CD4-positive, alpha-beta T cell treated with Interleukin-4 for 4 hours (primary cell): Measurements from ENCODE around the gene SPG7.
A peak's percentile ranks its signal among the peaks of the same experiment; 100 is the strongest.
"Not testable (repeated sequence)": the region's sequence is repeated elsewhere in the genome, so short reads cannot be mapped to it uniquely, and the experiment has no call there.

Experiments
- DNase-seq: peaks from one replicate; pipeline ENCODE4 v3.0.0-alpha.2; 2020

Gene SPG7

GRCh38 chr16:89507834-89508590 lies at the start of gene SPG7:
Gene SPG7, plus strand, starts transcription at chr16:89508403. Its CDS starts 15 bp downstream, at chr16:89508418.
- peak; percentile 83 for DNase-seq

GRCh38 chr16:89458551-89458950 lies 49.7 kb upstream of the SPG7 start:
- DNase-seq: no peak

GRCh38 chr16:89458967-89459366 lies 49.2 kb upstream of the SPG7 start:
- DNase-seq: no peak

- no peak for DNase-seq
These were observed 47.6 kb upstream of the SPG7 start for GRCh38 chr16:89460556-89460955.

GRCh38 chr16:89461890-89462289 lies 46.3 kb upstream of the SPG7 start:
- not testable (repeated sequence) for DNase-seq

- DNase-seq: not testable (repeated sequence)
These were observed 45.6 kb upstream of the SPG7 start for GRCh38 chr16:89462639-89463038.

GRCh38 chr16:89463312-89463711 lies 44.9 kb upstream of the SPG7 start:
- not testable (repeated sequence) for DNase-seq

- DNase-seq: no peak
These were observed 41.3 kb upstream of the SPG7 start for GRCh38 chr16:89466920-89467319.

GRCh38 chr16:89467382-89467781 lies 40.8 kb upstream of the SPG7 start:
- no peak for DNase-seq

- no peak for DNase-seq
These were observed 35.5 kb upstream of the SPG7 start for GRCh38 chr16:89472711-89473075.

GRCh38 chr16:89473136-89473712 lies 35.0 kb upstream of the SPG7 start:
- no peak for DNase-seq

- DNase-seq: peak; percentile 40
These were observed 34.3 kb upstream of the SPG7 start for GRCh38 chr16:89473791-89474414.

- no peak for DNase-seq
These were observed 33.1 kb upstream of the SPG7 start for GRCh38 chr16:89475144-89475543.

GRCh38 chr16:89476379-89476778 lies 31.8 kb upstream of the SPG7 start:
- no peak for DNase-seq

GRCh38 chr16:89476811-89477261 lies 31.4 kb upstream of the SPG7 start:
- DNase-seq: no peak

GRCh38 chr16:89478576-89479221 lies 29.5 kb upstream of the SPG7 start:
- no peak for DNase-seq

- DNase-seq: no peak
These were observed 26.7 kb upstream of the SPG7 start for GRCh38 chr16:89481356-89481955.

- no peak for DNase-seq
These were observed 25.9 kb upstream of the SPG7 start for GRCh38 chr16:89482150-89482816.

GRCh38 chr16:89482817-89483205 lies 25.4 kb upstream of the SPG7 start:
- DNase-seq: no peak

- DNase-seq: peak; percentile 81
These were observed 24.1 kb upstream of the SPG7 start for GRCh38 chr16:89484041-89484501.

- peak; percentile 40 for DNase-seq
These were observed 23.1 kb upstream of the SPG7 start for GRCh38 chr16:89484923-89485679.
